Skeletal muscle tissue (tissue), 4 donors: Measurements from ENCODE around the gene MYO16. TPM values are rescaled to one million over a fixed set of nuclear protein-coding genes. Genes with fewer than 3 reads are reported as not detected.

Source experiments
- H3K27ac ChIP-seq: one replicate; pipeline ENCODE4 v1.7.0; 2013; ENCODE audit warnings: mild to moderate bottlenecking, low read depth, low read length, inconsistent platforms
- H3K27me3 ChIP-seq, 3 donors: one replicate each; pipeline ENCODE4 v1.7.0; 2013; ENCODE audit warnings: low read length in 3 of 3; ENCODE audit not compliant: control insufficient read depth in 3 of 3, insufficient read depth in 3 of 3
- H3K36me3 ChIP-seq, 3 donors: one replicate each; pipeline ENCODE4 v1.7.0; 2013; ENCODE audit warnings: low read length in 3 of 3; ENCODE audit not compliant: control insufficient read depth in 3 of 3, insufficient read depth in 3 of 3
- H3K4me1 ChIP-seq, 3 donors: one replicate each; pipeline ENCODE4 v1.7.0; 2013; ENCODE audit warnings: low read length in 3 of 3, mild to moderate bottlenecking in 3 of 3; ENCODE audit not compliant: control insufficient read depth in 3 of 3, insufficient read depth in 3 of 3
- H3K4me3 ChIP-seq, 3 donors: one replicate each; pipeline ENCODE4 v1.7.0; 2013; ENCODE audit warnings: low read length in 3 of 3
- H3K9ac ChIP-seq, 3 donors: one replicate each; pipeline ENCODE4 v1.7.0; 2013; ENCODE audit warnings: low read length in 3 of 3, mild to moderate bottlenecking in 3 of 3, moderate library complexity in 2 of 3, low read depth in 1 of 3
- H3K9me3 ChIP-seq, 3 donors: one replicate each; pipeline ENCODE4 v1.7.0; 2013; ENCODE audit warnings: low read length in 3 of 3; ENCODE audit not compliant: control insufficient read depth in 3 of 3
- total RNA-seq: library from RNA; depleted of rRNA; stranded (reverse); fragments of >200 nt; gene quantifications from one replicate; pipeline ENCODE4 v1.2.3, GENCODE V29; 2014
- donor health status: Osteomylitis.

MYO16 gene
- total RNA-seq, 1 donor from 2014 or later, result 43.8 TPM

DNA sequence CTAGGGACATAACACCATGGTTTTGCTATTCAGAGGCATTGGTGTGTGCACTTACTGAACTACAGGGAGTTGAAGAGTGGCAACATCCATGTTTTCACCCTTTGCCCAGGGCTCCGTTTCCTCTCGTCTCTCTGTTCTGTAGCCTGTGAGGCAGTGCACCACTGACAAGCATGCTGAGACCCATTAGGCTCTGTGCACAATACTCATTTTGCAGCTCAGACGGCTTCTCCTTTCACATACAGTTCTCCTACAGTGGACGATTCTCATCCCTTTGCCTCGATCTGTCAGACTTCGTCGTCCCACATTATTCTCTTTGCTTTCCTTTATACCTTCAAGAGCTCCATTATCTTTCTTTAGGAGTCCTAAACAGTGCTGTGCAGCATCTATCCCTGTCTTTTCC is 403.7 kb downstream of the MYO16 start:
- Histone ChIP-seq H3K27me3 (no peaks in the 10 kb centered on the region), H3K9ac (no peak overlapping the region), H3K4me3 (no peak overlapping the region), H3K27ac (no peak overlapping the region), H3K4me1 (no peaks in the 10 kb centered on the region), H3K36me3 (no peaks in the 10 kb centered on the region), H3K9me3 (no peaks in the 10 kb centered on the region)

GRCh38 chr13:109036078-109036780 is 406.8 kb downstream of the MYO16 start:
- no peak overlapping the region for H3K4me3 ChIP-seq
- H3K27ac ChIP-seq, result no peak overlapping the region
- H3K27me3 ChIP-seq, result no peaks in the 10 kb centered on the region
- no peaks in the 10 kb centered on the region for H3K36me3 ChIP-seq
- no peaks in the 10 kb centered on the region for H3K4me1 ChIP-seq
- H3K9ac ChIP-seq, result no peak overlapping the region
- H3K9me3 ChIP-seq, result no peaks in the 10 kb centered on the region

- Histone ChIP-seq H3K27me3 (no peaks in the 10 kb centered on the region), H3K9ac (no peak overlapping the region), H3K9me3 (no peaks in the 10 kb centered on the region), H3K4me3 (no peak overlapping the region), H3K4me1 (no peaks in the 10 kb centered on the region), H3K27ac (no peak overlapping the region), H3K36me3 (no peaks in the 10 kb centered on the region)
Observed at GRCh38 chr13:109043636-109044035, 414.2 kb downstream of the MYO16 start.

DNA sequence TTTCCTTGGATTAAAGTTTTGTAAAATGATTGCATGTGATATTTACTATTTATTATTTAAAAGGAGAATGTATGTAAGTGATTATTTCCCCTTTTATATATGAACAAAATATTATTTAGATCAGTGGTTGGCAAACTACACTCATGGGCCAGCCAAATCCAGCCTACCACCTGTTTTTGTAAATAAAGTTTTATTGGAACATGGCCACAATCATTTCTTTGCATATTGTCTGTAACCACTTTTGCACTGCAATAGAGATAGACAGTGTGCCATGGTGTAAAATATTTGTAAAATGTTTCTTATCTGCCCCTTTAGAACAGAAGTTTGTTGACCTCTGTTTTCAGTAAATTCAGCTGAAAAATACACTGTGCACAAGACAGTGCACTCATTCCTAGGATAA is 426.4 kb downstream of the MYO16 start:
- Histone ChIP-seq H3K9ac (no peak overlapping the region), H3K36me3 (no peaks in the 10 kb centered on the region), H3K4me1 (no peaks in the 10 kb centered on the region)

GRCh38 chr13:109058087-109058486 is 428.7 kb downstream of the MYO16 start:
- no peak overlapping the region for H3K27ac ChIP-seq
- no peak overlapping the region for H3K4me3 ChIP-seq
- no peaks in the 10 kb centered on the region for H3K36me3 ChIP-seq
- H3K9ac ChIP-seq, result no peak overlapping the region
- no peaks in the 10 kb centered on the region for H3K27me3 ChIP-seq
- H3K4me1 ChIP-seq, result no peaks in the 10 kb centered on the region
- no peaks in the 10 kb centered on the region for H3K9me3 ChIP-seq

More for the DNA sequence above, 426.4 kb downstream of the MYO16 start:
- Histone ChIP-seq H3K4me3 (no peak overlapping the region), H3K9me3 (no peaks in the 10 kb centered on the region), H3K27ac (no peak overlapping the region), H3K27me3 (no peaks in the 10 kb centered on the region)

- no peaks in the 10 kb centered on the region for H3K4me1 ChIP-seq
- H3K9ac ChIP-seq, result no peak overlapping the region
- H3K9me3 ChIP-seq, result peaks cover 0 to 4% (median 0%) of the 10 kb centered on the region in 3 donors
Observed at GRCh38 chr13:109072505-109072904, 443.1 kb downstream of the MYO16 start.

GRCh38 chr13:109074436-109074835 is 445.0 kb downstream of the MYO16 start:
- no peaks in the 10 kb centered on the region for H3K27me3 ChIP-seq
- no peak overlapping the region for H3K4me3 ChIP-seq
- no peaks in the 10 kb centered on the region for H3K4me1 ChIP-seq
- H3K9ac ChIP-seq, result no peak overlapping the region
- H3K27ac ChIP-seq, result no peak overlapping the region
- no peaks in the 10 kb centered on the region for H3K9me3 ChIP-seq
- no peaks in the 10 kb centered on the region for H3K36me3 ChIP-seq

More at GRCh38 chr13:109072505-109072904, 443.1 kb downstream of the MYO16 start:
- no peaks in the 10 kb centered on the region for H3K36me3 ChIP-seq
- H3K4me3 ChIP-seq, result no peak overlapping the region
- no peak overlapping the region for H3K27ac ChIP-seq
- no peaks in the 10 kb centered on the region for H3K27me3 ChIP-seq

- Histone ChIP-seq H3K36me3 (no peaks in the 10 kb centered on the region), H3K4me3 (no peak overlapping the region), H3K27ac (no peak overlapping the region), H3K27me3 (no peaks in the 10 kb centered on the region), H3K4me1 (no peaks in the 10 kb centered on the region), H3K9me3 (no peaks in the 10 kb centered on the region), H3K9ac (no peak overlapping the region)
Observed at GRCh38 chr13:109074853-109075252, 445.4 kb downstream of the MYO16 start.

DNA sequence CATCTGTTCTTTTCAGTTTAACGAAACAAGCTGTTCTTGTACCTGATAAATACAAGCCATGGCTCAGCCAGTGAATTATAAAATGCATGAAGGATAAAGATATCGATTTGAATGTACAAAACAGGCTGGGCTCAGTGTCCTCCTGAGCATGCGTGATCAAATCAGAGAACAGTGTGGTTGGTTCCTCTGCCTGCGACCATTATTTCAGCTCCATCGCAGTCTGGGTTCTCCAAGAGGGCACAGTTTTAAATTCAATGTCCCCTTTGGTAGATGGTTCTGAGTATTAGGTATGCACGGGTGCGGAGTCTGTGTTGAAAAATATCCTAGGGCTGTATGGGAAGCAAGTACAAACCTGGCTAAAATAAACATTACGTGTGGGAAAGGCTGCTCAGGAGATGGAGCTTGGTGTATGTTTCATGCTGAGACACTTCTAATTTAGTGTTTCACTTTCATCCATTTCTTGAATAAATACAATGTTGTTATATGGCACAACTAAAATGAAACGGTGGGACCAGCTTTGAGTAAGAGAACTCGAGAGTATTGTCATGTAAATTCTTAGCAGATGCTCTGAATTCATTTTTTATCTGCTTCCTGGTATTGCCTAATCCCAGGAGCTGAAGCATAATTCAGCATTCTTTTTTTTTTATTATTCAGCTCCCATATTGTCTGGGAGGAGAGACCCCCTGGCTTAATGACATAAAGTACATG is 458.7 kb downstream of the MYO16 start:
- Histone ChIP-seq H3K27me3 (peaks cover 0 to 2% (median 0%) of the 10 kb centered on the region in 3 donors), H3K4me3 (no peak overlapping the region), H3K9ac (no peak overlapping the region), H3K4me1 (no peaks in the 10 kb centered on the region), H3K27ac (no peak overlapping the region), H3K9me3 (no peaks in the 10 kb centered on the region), H3K36me3 (no peaks in the 10 kb centered on the region)

- Histone ChIP-seq H3K36me3 (no peaks in the 10 kb centered on the region), H3K27me3 (peaks cover 0 to 2% (median 0%) of the 10 kb centered on the region in 3 donors)
Observed at GRCh38 chr13:109088624-109088917, 459.2 kb downstream of the MYO16 start.

More at GRCh38 chr13:109088624-109088917, 459.2 kb downstream of the MYO16 start:
- Histone ChIP-seq H3K9ac (no peak overlapping the region), H3K27ac (no peak overlapping the region), H3K9me3 (no peaks in the 10 kb centered on the region), H3K4me3 (no peak overlapping the region), H3K4me1 (no peaks in the 10 kb centered on the region)
